ENCODE results near the gene TRDMT1. TPM values are rescaled to one million over a fixed set of nuclear protein-coding genes. Genes with fewer than 3 reads are reported as not detected.
"Not testable (repeated sequence)": the region's sequence is repeated elsewhere in the genome, so short reads cannot be mapped to it uniquely, and the experiment has no call there.

Gene TRDMT1
- total RNA-seq, 1 donor from 2014 or later: 14.4 TPM

- DNase-seq: no peak
Observed at GRCh38 chr10:17128261-17128660, 73.2 kb downstream of the TRDMT1 start.

- DNase-seq: no peak
Observed at GRCh38 chr10:17126327-17126726, 75.1 kb downstream of the TRDMT1 start.

- no peak for DNase-seq
Observed at GRCh38 chr10:17125206-17125893, 76.1 kb downstream of the TRDMT1 start.

GRCh38 chr10:17123961-17124360 lies 77.5 kb downstream of the TRDMT1 start:
- no peak for DNase-seq

- DNase-seq: peak; percentile 19
Observed at GRCh38 chr10:17122726-17123661, 78.5 kb downstream of the TRDMT1 start.

GRCh38 chr10:17122052-17122451 lies 79.4 kb downstream of the TRDMT1 start:
- DNase-seq: no peak

GRCh38 chr10:17120694-17121093 lies 80.8 kb downstream of the TRDMT1 start:
- DNase-seq: no peak

- DNase-seq: no peak
Observed at GRCh38 chr10:17119845-17120244, 81.6 kb downstream of the TRDMT1 start.

- DNase-seq: no peak
Observed at GRCh38 chr10:17116193-17116592, 85.3 kb downstream of the TRDMT1 start.

- DNase-seq: no peak
Observed at GRCh38 chr10:17115683-17116082, 85.8 kb downstream of the TRDMT1 start.

- DNase-seq: not testable (repeated sequence)
Observed at GRCh38 chr10:17114878-17115444, 86.5 kb downstream of the TRDMT1 start.

- DNase-seq: peak; percentile 90
Observed at GRCh38 chr10:17113889-17114540, 87.5 kb downstream of the TRDMT1 start.

GRCh38 chr10:17113346-17113745 lies 88.1 kb downstream of the TRDMT1 start:
- no peak for DNase-seq

GRCh38 chr10:17112566-17112965 lies 88.9 kb downstream of the TRDMT1 start:
- no peak for DNase-seq

GRCh38 chr10:17109475-17110207 lies 91.8 kb downstream of the TRDMT1 start:
- no peak for DNase-seq

- DNase-seq: no peak
Observed at GRCh38 chr10:17109046-17109445, 92.4 kb downstream of the TRDMT1 start.

GRCh38 chr10:17106991-17107390 lies 94.5 kb downstream of the TRDMT1 start:
- no peak for DNase-seq

GRCh38 chr10:17101910-17102266 lies 99.6 kb downstream of the TRDMT1 start:
- DNase-seq: no peak

GRCh38 chr10:17101257-17101909 lies 100.1 kb downstream of the TRDMT1 start:
- no peak for DNase-seq

- no peak for DNase-seq
Observed at GRCh38 chr10:17100586-17100985, 100.9 kb downstream of the TRDMT1 start.

- no peak for DNase-seq
Observed at GRCh38 chr10:17098012-17098411, 103.5 kb downstream of the TRDMT1 start.
